Astrocyte (in vitro differentiated cells and primary cell): ENCODE results near the gene ETHE1. TPM values are rescaled to one million over a fixed set of nuclear protein-coding genes. Genes with fewer than 3 reads are reported as not detected.

Experiments
- DNase-seq: peaks from one replicate; pipeline ENCODE4 v3.0.0-alpha.2; 2010; ENCODE audit warnings: low read depth
- FAIRE-seq: peaks from 2 replicates; lab custom pipeline; 2011; peaks lifted over from hg19 to GRCh38; lab: Jason Lieb, UNC
- H2AFZ ChIP-seq: 2 replicates; pipeline ENCODE4 v1.6.0; 2012; ENCODE audit warnings: low read depth, low read length, inconsistent platforms
- H3K27ac ChIP-seq: 2 replicates; pipeline ENCODE4 v1.5.1; 2011; ENCODE audit warnings: low read depth, low read length, inconsistent platforms
- H3K27me3 ChIP-seq: 2 replicates; pipeline ENCODE4 v1.6.0; 2011; ENCODE audit warnings: low read length, inconsistent platforms; ENCODE audit not compliant: insufficient read depth
- H3K36me3 ChIP-seq: 2 replicates; pipeline ENCODE4 v1.5.1; 2011; ENCODE audit warnings: low read length, inconsistent platforms; ENCODE audit not compliant: insufficient read depth
- H3K4me1 ChIP-seq: 2 replicates; pipeline ENCODE4 v1.5.1; 2011; ENCODE audit warnings: low read length, inconsistent platforms; ENCODE audit not compliant: insufficient read depth
- H3K4me2 ChIP-seq: 2 replicates; pipeline ENCODE4 v1.6.0; 2012; ENCODE audit warnings: low read length, inconsistent platforms
- H3K4me3 ChIP-seq: 2 replicates; pipeline ENCODE4 v1.5.1; 2011; ENCODE audit warnings: low read depth, mild to moderate bottlenecking, low read length, inconsistent platforms; ENCODE audit not compliant: insufficient read depth
- H3K79me2 ChIP-seq: 2 replicates; pipeline ENCODE4 v1.6.0; 2012; ENCODE audit warnings: mild to moderate bottlenecking, low read length, inconsistent platforms; ENCODE audit not compliant: insufficient read depth
- H3K9ac ChIP-seq: 2 replicates; pipeline ENCODE4 v1.6.0; 2012; ENCODE audit warnings: mild to moderate bottlenecking, low read length, inconsistent platforms
- H3K9me3 ChIP-seq: 2 replicates; pipeline ENCODE4 v1.5.1; 2012; ENCODE audit warnings: low read depth, mild to moderate bottlenecking, low read length, inconsistent platforms; ENCODE audit not compliant: insufficient read depth
- H4K20me1 ChIP-seq: 2 replicates; pipeline ENCODE4 v1.6.0; 2012; ENCODE audit warnings: low read length, inconsistent platforms; ENCODE audit not compliant: insufficient read depth
- H3K27ac Mint-ChIP-seq: one replicate; pipeline ENCODE4 v1.8.0; 2021; ENCODE audit warnings: mild to moderate bottlenecking, mixed read lengths; ENCODE audit not compliant: unreplicated experiment
- H3K27me3 Mint-ChIP-seq: one replicate; pipeline ENCODE4 v1.8.0; 2021; ENCODE audit warnings: low read depth, mixed read lengths; ENCODE audit not compliant: unreplicated experiment
- H3K36me3 Mint-ChIP-seq: one replicate; pipeline ENCODE4 v1.8.0; 2021; ENCODE audit warnings: low read depth, mixed read lengths; ENCODE audit not compliant: unreplicated experiment
- H3K4me1 Mint-ChIP-seq: one replicate; pipeline ENCODE4 v1.8.0; 2021; ENCODE audit warnings: low read depth, mixed read lengths; ENCODE audit not compliant: unreplicated experiment
- H3K4me3 Mint-ChIP-seq: one replicate; pipeline ENCODE4 v1.8.0; 2021; ENCODE audit warnings: mild to moderate bottlenecking, moderate library complexity, mixed read lengths; ENCODE audit not compliant: unreplicated experiment
- H3K9me3 Mint-ChIP-seq: one replicate; pipeline ENCODE4 v1.8.0; 2021; ENCODE audit warnings: mild to moderate bottlenecking, mixed read lengths; ENCODE audit not compliant: unreplicated experiment
- CTCF ChIP-seq: IDR thresholded peaks from 2 replicates; pipeline ENCODE4 v1.5.1; 2011; ENCODE audit warnings: low read depth, mild to moderate bottlenecking, inconsistent platforms, low read length, moderate library complexity; ENCODE audit not compliant: insufficient read depth
- EZH2 ChIP-seq: IDR thresholded peaks from 2 replicates; pipeline ENCODE4 v1.6.1; 2012; ENCODE audit warnings: mild to moderate bottlenecking, low read length, inconsistent platforms; ENCODE audit not compliant: insufficient read depth
- total RNA-seq: library from RNA; stranded (reverse); gene quantifications from 2 replicates; pipeline ENCODE4 v1.2.1, GENCODE V29; 2021

ETHE1 gene
- total RNA-seq, 1 donor from 2014 or later, result 50.7 TPM

- Histone ChIP-seq H3K27ac (peak overlapping the region; percentile 69), H4K20me1 (no peaks in the 10 kb centered on the region), H3K4me1 (peaks cover 19% of the 10 kb centered on the region), H3K79me2 (no peaks in the 10 kb centered on the region), H3K4me2 (peak overlapping the region; percentile 89), H3K9ac (peak overlapping the region; percentile 61), H3K4me3 (peak overlapping the region; percentile 72), H3K27me3 (no peaks in the 10 kb centered on the region), H2AFZ (peak overlapping the region; percentile 86), H3K9me3 (no peaks in the 10 kb centered on the region), H3K36me3 (peaks cover 4% of the 10 kb centered on the region)
- DNase-seq (peak; percentile 99), FAIRE-seq (peak; percentile 49)
- Mint-ChIP-seq H3K36me3 (peaks cover 8% of the 10 kb centered on the region), H3K27me3 (no peaks in the 10 kb centered on the region), H3K9me3 (no peaks in the 10 kb centered on the region), H3K27ac (peak overlapping the region; percentile 94), H3K4me3 (peak overlapping the region; percentile 92), H3K4me1 (peaks cover 8% of the 10 kb centered on the region)
- no peak for TF ChIP-seq CTCF
These were observed 6.7 kb upstream of the ETHE1 start for GRCh38 chr19:43533546-43534304.

GRCh38 chr19:43532962-43533545, 6.1 kb upstream of the ETHE1 start, which contains the start of gene ZNF575:
Gene ZNF575, plus strand, starts transcription at chr19:43533188. Its CDS starts 1,235 bp downstream, at chr19:43534423.
- H3K9me3 ChIP-seq, result no peaks in the 10 kb centered on the region
- FAIRE-seq (no peak), DNase-seq (peak; percentile 94)
- no peaks in the 10 kb centered on the region for H3K27me3 ChIP-seq
- peak within 1 kb of the TSS; percentile 86 for H2AFZ ChIP-seq
- peak within 1 kb of the TSS; percentile 61 for H3K9ac ChIP-seq
- H3K4me3 Mint-ChIP-seq, result peak within 1 kb of the TSS; percentile 92
- peaks cover 19% of the 10 kb centered on the region for H3K4me1 ChIP-seq
- no peaks in the 10 kb centered on the region for H3K27me3 Mint-ChIP-seq
- H3K36me3 ChIP-seq, result no peaks in the 10 kb centered on the region
- peak within 1 kb of the TSS; percentile 69 for H3K27ac ChIP-seq
- H3K27ac Mint-ChIP-seq, result peak within 1 kb of the TSS; percentile 94
- TF ChIP-seq EZH2 (no peak), CTCF (no peak)
- peaks cover 2% of the 10 kb centered on the region for H3K36me3 Mint-ChIP-seq
- H3K4me2 ChIP-seq, result peak within 1 kb of the TSS; percentile 89
- H3K9me3 Mint-ChIP-seq, result no peaks in the 10 kb centered on the region
- H4K20me1 ChIP-seq, result no peaks in the 10 kb centered on the region
- H3K4me1 Mint-ChIP-seq, result peaks cover 8% of the 10 kb centered on the region
- peak within 1 kb of the TSS; percentile 72 for H3K4me3 ChIP-seq
- no peaks in the 10 kb centered on the region for H3K79me2 ChIP-seq
